DMS 273 (cell line): ENCODE measurements around the gene TSPEAR.
"Not testable (repeated sequence)": the region's sequence is repeated elsewhere in the genome, so short reads cannot be mapped to it uniquely, and the experiment has no call there.

Experiments used
- DNase-seq: peaks from one replicate; lab custom pipeline; 2025; ENCODE audit not compliant: unreplicated experiment; lab: John Stamatoyannopoulos, UW

The TSPEAR gene

DNA sequence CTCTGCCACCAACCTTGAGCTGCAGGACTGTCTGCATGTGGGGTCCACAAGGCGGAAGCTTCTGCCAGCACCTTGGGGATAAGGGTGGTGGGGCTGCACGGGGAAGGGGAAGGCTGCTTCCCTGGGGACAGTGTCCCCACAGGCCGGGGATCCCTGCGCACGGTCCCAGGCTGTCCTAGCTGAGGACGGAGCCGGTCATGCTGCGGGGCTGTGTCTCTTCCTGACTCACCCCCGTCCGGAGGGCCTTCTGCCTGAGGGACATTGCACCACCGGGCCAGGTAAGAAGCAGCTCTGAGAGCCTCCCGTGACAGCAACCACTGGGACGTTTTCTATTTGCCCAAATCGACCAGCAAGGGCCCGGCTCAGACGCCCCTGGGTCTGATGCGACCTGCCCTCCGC, 201.3 kb downstream of the TSPEAR start:
- DNase-seq = no peak

DNA sequence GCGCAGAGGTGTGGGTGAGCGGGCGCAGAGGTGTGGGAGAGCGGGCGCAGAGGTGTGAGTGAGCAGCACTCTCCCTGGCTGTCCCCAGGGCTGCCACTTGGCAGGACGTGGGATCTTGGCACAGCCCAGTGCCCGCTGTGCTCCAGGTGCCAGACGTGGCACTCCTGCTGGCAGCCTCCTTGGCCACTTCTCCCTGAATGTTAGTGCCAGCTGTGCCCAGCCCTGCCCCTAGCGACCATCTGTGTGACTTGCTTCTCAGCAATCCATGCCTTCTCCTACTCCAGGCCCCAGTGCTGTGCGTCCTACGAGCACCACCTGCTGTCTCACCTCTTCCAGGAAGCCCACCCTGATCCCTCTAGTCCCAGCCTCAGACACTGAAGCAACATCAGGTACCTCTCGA, 201.8 kb downstream of the TSPEAR start:
- peak; percentile 95 for DNase-seq

DNA sequence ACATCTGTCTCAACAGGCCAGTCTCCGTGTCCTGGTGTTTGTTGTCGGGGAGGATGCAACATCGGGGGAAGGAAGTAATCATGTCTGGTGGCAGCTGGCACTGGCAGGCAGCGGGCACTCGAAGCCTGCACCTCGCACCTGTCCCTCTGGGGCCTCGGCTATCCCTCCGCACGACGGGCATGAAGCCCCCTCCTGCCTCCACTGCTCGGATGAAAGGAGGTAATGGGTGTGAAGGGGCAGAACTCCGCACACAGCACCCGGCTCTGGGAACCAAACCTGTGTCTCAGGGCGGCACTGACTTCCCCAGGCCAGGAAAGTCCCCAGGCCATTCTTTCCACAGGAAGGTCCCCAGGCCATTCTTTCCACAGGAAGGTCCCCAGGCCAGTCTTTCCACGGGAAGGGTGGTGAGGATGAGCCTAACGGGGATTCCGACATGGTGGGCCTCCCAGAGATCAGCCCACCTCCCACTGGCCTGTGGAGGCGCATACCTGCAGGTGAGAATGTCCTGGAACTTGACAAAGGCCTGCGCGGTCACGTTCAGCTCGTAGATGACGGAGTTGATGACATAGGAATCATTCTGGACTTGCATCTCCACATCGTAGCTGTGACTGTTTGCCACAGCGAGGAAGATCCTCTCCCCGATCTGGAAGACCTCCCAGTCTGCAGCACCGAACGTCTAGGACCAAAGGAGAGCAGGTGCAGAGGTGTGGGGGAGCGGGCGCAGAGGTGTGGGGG, 202.5 kb downstream of the TSPEAR start:
- DNase-seq = peak; percentile 32

DNA sequence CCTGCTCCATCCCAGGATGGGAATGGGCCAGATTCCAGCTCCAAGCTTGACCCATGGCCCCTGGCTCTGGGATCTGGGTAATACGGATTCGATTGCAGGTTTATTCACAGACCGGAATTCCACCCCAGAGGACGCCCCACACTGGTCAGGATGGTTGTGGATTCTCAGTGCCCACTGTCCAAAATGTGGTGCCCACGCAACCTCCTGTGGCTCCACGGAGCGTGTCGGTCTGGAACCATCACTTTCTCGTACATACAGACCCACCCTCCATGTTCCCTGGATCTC, 203.0 kb downstream of the TSPEAR start:
- DNase-seq = no peak

DNA sequence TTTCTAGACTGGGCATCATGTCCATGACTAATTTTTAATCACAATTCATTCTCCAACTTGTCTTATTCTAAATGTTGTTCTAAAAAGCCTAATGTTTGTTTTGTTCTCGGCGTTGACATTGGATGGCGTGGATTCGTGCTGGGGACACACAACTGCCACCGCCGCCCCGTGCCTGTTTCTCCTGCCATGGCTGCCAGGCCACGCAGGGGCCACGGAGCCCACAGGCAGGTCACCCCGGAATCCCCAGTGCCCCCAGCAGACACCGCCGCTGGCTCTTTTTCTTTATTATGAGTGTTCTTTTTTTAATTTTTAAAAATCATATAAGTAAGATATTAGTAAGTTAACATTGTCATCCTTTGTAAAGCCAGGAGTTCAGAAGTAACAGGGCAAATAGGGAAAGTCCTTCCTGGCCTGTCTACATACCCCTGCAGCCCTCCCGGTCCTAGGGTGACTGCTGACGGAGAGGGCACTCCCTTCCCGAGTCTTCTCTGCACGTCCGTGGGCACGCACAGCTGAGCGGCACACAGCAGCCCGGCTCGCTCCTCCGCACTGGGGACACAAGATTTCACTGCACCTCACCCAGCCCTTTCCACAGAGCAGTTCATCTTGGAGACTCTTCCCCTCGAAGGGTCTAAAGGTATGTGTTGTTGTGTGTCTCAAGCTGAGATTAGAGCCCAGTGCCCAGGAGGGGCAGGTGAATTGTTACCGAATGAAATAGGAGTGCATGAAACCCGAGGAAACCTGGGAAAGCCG, 203.5 kb downstream of the TSPEAR start:
- no peak for DNase-seq

DNA sequence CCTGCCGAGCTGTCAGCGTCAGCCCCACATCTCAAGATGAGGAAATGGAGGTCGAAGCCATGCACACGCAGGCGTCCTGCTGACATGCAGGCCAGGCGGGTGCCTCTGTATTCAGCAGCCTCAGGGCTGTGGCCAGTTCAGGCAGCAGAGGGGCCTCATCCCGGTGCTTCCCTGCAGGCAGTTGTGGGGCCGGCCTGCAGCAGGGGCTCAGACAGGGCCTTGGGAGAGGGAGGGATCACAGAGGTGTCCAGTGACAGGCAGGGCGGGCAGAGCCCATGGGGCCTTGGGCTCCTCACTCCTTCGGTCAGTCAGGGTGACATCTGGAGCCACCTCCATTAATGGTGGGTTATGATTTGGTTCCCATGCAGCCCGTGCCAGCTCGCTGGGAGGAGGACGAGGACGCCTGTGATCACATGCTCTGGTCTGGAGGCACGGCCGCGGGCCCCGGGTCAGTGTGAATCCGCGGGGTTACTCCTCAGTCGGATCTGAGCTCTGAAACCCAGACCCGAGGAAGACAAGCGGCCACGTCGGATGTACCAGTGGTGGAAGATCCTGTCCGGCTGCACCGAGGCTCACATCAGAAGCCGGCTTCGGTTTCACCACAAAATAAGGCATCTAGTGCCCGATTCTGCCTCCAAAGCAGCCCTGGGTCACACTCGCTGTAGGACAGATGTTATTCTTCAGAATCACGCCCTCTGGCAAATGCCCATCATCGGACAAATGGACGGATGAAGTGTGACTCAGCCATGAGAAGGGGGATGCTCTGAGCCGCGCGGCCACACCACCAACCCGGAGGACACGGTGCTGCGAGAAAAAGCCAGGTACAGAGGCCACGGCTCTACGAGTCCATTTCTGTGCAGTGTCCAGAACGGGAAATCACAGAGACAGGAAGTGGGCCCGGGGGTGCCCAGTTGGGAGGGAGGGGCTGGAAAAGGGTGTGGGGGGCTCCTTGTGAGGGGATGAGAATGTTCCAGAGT, 204.8 kb downstream of the TSPEAR start:
- no peak for DNase-seq

DNA sequence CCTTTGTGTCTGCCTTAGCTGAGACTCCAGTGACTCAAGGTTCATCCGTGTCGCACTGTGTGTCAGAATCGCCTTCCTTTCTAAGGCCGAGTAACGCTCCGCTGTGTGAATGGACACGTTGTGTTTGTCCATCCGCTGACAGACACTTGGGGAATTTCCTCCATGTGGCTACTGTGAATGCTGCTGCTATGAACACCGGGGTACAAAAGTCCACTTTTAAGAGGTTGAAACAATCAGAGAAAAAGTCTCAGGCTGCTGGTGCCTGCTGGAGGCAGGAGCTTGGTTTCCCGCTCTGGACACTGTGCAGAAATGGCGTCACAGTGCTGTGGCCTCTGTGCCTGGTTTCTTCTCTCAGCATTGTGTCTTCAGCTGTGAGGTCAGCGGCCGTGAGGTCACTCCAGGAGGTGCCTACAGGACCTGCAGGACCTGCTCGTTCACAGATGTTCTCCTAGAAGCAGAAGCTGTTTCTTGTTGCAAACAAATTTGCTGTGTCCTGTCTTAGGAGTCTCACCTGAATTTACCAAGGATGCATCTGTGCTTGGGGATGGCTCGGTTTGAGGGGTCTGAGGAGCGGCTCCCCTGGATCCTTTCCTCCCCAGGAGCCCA, 205.6 kb downstream of the TSPEAR start:
- no peak for DNase-seq

DNA sequence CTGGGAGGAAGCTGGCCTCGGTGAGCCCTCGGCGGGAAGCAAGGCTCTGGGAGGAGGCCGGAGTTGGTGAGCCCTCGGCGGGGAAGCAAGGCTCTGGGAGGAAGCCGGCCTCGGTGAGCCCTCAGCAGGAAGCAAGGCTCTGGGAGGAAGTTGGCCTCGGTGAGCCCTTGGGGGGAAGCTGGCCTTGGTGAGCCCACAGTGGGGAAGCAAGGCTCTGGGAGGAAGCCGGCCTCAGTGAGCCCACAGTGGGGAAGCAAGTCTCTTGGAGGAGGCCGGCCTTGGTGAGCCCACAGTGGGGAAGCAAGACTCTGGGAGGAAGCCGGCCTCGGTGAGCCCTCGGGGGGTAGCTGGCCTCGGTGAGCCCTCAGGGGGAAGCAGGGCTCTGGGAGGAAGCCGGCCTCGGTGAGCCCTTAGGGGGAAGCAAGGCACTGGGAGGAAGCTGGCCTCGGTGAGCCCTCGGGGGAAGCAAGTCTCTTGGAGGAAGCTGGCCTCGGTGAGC, 207.4 kb downstream of the TSPEAR start:
- DNase-seq = no peak

DNA sequence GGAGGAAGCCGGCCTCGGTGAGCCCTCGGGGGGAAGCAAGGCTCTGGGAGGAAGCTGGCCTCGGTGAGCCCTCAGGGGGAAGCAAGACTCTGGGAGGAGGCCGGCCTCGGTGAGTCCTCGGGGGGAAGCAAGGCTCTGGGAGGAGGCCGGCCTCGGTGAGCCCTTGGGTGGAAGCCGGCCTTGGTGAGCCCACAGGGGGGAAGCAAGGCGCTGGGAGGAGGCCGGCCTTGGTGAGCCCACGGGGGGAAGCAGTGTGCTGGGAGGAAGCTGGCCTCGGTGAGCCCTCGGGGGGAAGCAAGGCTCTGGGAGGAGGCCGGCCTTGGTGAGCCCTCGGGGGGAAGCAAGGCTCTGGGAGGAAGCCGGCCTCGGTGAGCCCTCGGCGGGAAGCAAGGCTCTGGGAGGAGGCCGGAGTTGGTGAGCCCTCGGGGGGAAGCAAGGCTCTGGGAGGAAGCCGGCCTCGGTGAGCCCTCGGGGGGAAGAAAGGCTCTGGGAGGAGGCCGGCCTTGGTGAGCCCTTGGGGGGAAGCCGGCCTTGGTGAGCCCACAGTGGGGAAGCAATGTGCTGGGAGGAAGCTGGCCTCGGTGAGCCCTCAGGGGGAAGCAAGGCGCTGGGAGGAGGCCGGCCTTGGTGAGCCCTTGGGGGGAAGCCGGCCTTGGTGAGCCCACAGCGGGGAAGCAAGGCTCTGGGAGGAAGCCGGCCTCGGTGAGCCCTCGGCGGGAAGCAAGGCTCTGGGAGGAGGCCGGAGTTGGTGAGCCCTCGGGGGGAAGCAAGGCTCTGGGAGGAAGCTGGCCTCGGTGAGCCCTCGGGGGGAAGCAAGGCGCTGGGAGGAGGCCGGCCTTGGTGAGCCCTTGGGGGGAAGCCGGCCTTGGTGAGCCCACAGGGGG, 208.1 kb downstream of the TSPEAR start:
- DNase-seq = not testable (repeated sequence)

DNA sequence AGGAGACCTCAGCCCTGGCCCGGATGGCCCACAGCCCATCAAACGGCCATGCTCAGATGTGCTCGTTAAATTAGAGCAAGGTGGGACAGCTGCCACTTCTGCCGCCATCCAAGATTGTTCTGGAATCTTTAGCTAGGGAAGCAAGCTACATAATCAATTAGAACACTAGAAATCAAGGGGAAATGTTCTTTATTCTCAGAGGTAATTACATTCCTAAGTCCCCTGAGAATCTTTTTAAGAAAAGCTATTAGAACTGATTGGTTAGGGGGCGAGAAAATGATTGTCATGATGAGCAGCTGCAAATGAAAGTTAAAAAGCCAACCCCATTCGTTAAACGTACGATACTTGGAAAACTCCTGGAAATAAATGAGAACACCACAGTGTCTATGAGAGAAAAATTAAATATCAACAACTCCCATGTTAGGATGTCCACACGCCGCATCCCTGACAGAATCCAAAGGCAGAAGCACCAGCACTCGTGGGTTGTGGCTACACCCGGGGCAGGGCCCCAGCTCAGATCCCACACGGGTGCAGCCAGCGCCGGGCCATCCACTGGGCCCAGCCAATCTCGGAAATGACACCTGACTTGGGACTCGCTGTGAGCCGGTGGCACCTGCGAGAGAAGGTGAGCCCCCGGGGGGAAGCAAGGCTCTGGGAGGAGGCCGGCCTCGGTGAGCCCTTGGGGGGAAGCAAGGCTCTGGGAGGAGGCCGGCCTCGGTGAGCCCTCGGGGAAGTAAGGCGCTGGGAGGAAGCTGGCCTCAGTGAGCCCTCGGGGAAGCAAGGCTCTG, 209.0 kb downstream of the TSPEAR start:
- no peak for DNase-seq

DNA sequence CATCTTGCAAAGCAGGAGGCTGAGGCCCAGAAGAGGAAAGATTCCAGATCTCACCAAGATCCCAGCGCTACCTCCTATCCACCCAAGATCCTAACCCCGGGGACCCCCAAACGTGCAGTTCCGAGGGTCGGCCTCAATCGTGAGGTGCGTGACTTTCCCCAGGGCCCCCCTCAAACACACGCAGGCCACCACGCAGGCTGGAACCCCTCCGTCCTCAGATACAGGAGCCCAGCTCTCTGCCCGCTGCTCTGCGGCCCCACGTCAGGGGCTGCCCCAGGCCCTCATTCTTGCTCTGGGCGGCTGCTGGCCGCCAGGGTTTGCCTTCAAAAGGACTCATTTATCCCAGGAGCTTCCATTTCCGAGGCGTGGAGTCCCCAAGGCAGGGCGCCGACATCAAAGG, 211.3 kb downstream of the TSPEAR start:
- no peak for DNase-seq

DNA sequence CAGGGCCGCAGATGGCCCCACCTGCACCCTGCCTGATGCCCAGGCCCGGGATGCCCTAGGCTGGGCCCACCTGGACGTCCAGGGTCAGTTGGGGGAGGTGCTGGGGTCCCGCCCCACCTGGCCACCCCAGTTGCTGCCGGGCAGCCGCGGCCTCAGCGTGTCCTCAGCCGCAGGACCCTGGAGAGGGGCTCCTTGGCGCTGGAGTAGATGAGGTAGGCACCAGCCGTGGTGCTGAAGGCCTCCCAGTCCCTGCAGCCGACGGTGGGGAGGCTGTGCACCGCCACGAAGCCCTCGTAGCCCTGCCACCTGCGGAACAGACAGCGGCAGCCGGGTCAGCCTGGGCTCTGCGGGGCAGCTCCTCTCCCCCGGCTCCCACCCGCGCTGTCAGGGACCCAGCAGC, 211.7 kb downstream of the TSPEAR start:
- no peak for DNase-seq

DNA sequence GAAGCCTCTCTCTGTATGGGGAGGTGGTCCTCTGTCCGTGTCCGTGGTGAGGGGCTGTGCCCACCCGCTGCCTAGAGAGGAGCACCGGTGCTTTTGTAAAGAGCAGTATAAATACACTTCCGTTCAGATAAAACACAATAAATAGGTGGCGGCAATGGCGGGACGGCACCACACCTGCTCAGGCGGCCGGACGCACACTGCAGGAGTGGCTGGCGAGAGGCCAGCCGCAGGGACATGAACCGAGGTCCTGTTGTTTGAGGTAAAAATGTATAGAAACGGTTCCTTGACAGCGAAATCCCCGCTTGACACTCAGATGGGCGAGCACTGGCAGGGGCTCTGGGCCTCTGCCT, 212.2 kb downstream of the TSPEAR start:
- no peak for DNase-seq

DNA sequence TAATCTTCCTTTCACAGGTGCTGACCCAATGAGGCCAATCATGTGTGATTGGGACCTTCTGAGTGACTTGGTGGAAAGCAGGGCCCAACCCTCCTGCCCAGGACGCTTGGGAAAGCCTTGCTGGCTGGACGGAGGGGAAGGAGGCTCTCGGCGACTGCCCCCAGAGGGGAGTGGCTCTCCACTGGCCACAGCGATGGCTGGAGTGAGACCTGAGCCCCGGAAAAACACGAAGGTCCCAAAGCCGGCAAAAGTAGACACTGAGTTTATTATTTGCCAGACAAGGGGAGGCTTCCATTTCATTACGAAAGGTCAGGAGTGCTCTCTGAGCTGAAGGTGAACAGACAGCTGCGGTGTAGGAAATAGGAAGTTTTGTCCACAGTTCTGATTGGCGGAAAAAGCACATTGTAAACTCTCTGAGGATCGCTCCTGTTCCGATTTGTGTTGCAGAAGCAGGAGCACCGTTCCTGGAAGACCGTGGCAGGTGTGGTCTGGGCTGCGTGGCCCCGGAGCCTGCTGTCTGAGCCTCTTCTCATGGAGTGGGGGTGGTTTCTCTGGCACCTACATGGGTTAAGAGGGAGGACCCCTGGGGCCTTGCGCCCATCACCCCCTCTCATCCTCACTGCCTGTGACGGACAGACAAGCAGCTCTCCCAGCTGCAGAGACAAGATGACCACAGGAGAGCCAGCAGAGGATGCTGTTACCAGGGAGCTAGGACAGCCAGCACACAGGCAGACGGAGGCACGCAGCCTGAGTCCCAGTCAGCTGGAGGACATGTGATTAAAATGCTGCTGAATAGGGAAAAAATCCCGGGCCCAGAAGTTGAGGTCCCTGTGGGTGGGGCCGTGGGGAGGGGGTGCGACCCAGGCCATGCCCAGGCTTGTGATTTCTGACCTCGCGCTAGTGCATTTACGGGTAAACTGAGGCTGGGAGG, 212.8 kb downstream of the TSPEAR start:
- DNase-seq = no peak

DNA sequence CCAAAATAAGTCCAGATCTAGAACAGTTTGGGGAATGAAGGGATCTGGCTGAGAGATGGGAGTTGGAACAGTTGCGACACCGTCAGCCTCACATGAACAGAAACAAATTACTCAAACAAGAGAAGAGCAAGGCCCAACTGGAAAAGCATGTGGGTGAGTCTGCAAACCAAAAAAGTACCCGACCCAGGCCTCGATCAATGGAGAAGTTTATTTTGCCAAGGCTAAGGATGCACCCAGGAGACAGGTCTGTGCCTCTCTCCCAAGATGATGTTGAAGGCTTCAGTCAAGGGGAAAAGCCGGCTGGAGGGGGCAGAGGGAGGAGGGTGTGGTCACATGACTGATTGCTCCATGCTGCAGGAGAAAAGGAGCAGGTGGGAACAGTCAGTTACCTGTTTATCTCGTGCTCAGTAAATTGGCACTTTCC, 213.7 kb downstream of the TSPEAR start:
- DNase-seq = no peak

DNA sequence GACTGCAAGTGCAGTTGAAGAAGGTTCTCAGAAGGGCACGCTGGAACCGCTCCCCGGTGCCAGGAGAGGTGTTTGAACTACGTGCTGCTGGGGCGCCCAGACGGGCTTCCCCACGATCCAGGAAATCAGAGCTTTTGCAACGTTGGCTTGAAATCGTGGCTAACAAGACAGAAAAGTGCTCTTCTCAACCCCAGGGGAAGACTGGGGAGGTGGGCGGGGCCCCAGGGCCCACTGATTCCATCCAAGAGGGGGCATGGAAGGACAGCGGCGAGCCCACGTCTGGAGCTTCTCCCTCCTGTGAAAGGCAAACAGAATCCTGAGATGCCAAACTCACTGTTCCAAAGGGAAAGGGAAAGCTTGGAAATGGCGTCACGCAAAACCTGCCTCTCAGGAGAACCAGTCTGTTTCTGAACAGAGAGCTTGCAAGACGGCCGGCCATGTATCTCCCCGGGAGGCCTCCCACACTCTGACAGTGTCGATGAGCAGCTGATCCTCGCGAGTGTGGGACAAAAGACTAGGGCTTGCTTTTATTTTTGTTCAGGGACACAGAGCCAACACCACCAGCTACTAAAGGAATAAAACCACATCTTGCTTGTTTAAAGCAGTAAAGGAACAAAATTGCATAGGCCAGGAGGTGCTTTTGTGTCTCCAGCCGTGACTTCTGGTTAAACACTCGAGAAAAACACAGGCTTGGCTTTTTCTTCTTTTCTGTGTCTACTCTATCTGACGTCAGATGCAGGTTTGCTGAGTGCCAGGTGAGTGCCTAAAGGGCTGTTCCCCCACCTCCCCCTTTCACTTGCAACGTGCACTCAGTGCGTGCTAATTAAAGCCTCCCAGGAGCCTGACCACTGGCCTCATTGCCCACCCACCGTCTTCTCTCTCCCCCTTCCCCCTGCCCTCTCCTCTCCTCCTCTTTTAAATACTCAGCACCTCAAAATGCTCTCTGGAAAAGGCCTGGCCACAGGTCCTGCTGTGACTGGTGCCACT, 214.5 kb downstream of the TSPEAR start:
- DNase-seq = no peak
